Gastrocnemius medialis (tissue), 4 donors: ENCODE results near the gene RNF123. TPM values are rescaled to one million over a fixed set of nuclear protein-coding genes. Genes with fewer than 3 reads are reported as not detected.

Experiments used
- ATAC-seq, 2 donors: fragments of 150-250 bp; one replicate each; pipeline ENCODE4 v1.9.1; 2016
- DNase-seq, 2 donors: peaks; one replicate each; pipeline ENCODE4 v3.0.0-alpha.2; 2019
- H3K27ac ChIP-seq, 4 donors: fragments of 200-600 bp; sonication (generic); 1 replicate in 1 of 4; 2 replicates in 3 of 4; pipeline ENCODE4 v1.5.1; 2016 to 2018; ENCODE audit warnings: mild to moderate bottlenecking in 2 of 4, moderate library complexity in 1 of 4
- H3K27me3 ChIP-seq, 3 donors: fragments of 200-600 bp; sonication (generic) in 2 of 3; 1 replicate in 1 of 3; 2 replicates in 2 of 3; pipeline versions ENCODE4 v1.5.1 to v1.6.0; 2016 to 2019; ENCODE audit warnings: mild to moderate bottlenecking in 1 of 3, moderate library complexity in 1 of 3
- H3K36me3 ChIP-seq, 2 donors: fragments of 200-600 bp; sonication (generic) in 1 of 2; one replicate each; pipeline ENCODE4 v1.5.1; 2017 to 2018
- H3K4me1 ChIP-seq, 2 donors: fragments of 200-600 bp; sonication (generic) in 1 of 2; one replicate each; pipeline ENCODE4 v1.5.1; 2016 to 2017; ENCODE audit warnings: mild to moderate bottlenecking in 2 of 2
- H3K4me3 ChIP-seq, 4 donors: fragments of 200-600 bp; sonication (generic) in 3 of 4; 1 replicate in 1 of 4; 2 replicates in 3 of 4; pipeline ENCODE4 v1.5.1; 2016 to 2019; ENCODE audit warnings: mild to moderate bottlenecking in 2 of 4
- H3K9me3 ChIP-seq, 3 donors: fragments of 200-600 bp; sonication (generic) in 2 of 3; 1 replicate in 1 of 3; 2 replicates in 2 of 3; pipeline ENCODE4 v1.5.1; 2016 to 2019
- POLR2A ChIP-seq, 2 donors: fragments of 450-650 bp; IDR thresholded peaks; one replicate each; pipeline ENCODE4 v1.6.1; 2017; ENCODE audit warnings: antibody characterized with exemption in 2 of 2, mild to moderate bottlenecking in 2 of 2, moderate library complexity in 2 of 2
- in situ Hi-C, 4 donors: fragments of 200-750 bp; cut with MboI; loops; one replicate each; pipeline versions ENCODE4 v1.15.0 to v1.8.0; 2017; ENCODE audit warnings: low sequenced_read_pairs in 4 of 4
- intact Hi-C: fragments of 100-400 bp; cut with DNase I; formaldehyde crosslinking; loops from one replicate; pipeline ENCODE4 v1.15.1; 2023; ENCODE audit warnings: low total_unique reads
- total RNA-seq, 4 donors: library from RNA; depleted of rRNA; stranded (reverse); fragments of >200 nt; gene quantifications; one replicate each; pipeline versions ENCODE4 v1.1.0 to v1.2.3, GENCODE V29; 2016
- TF ChIP-seq, protein P1 (sequence below), 5 experiments: fragments of 450-650 bp in 3 of 5; fragments of 200-600 bp in 2 of 5; sonication (generic) in 2 of 5; IDR thresholded peaks in 4 of 5; conservative IDR thresholded peaks in 1 of 5; 1 replicate in 4 of 5; 2 replicates in 1 of 5; pipeline ENCODE4 v1.5.1; 2016 to 2019; ENCODE audit warnings: antibody characterized with exemption in 5 of 5, mild to moderate bottlenecking in 3 of 5, moderate library complexity in 3 of 5

Gene RNF123
- total RNA-seq, 4 donors from 2014 or later: 82.8 to 132 (median 128) TPM

DNA sequence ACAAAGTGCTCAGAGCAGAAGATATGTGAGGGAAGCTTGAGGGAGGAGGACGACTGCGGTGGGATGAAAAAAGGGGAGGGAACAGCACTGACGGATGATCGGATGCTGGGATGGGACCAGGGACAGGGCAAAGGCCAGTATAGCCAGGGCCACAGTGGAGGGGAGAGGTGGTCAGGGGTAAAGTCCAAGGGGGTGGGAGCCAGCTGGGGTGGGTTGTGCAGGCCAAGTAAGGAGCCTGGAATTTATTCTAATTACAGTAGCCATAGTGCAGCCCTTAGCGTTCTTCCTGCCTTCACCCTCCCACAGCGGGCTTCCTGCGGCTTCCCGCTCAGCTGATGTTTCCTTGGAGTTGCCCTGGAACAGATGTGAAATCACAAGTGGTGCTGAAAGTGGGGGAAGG is 22.8 kb upstream of the RNF123 start:
- no peak for DNase-seq
- intact Hi-C loops: no loop called here
- in situ Hi-C loops: no loop called here
- Histone ChIP-seq H3K4me1 (no peaks in the 10 kb centered on the region), H3K4me3 (no peak overlapping the region), H3K36me3 (no peaks in the 10 kb centered on the region), H3K9me3 (no peaks in the 10 kb centered on the region), H3K27ac (no peak overlapping the region), H3K27me3 (peaks cover 0 to 3% (median 0%) of the 10 kb centered on the region in 3 donors)
- TF ChIP-seq, protein P1, sequence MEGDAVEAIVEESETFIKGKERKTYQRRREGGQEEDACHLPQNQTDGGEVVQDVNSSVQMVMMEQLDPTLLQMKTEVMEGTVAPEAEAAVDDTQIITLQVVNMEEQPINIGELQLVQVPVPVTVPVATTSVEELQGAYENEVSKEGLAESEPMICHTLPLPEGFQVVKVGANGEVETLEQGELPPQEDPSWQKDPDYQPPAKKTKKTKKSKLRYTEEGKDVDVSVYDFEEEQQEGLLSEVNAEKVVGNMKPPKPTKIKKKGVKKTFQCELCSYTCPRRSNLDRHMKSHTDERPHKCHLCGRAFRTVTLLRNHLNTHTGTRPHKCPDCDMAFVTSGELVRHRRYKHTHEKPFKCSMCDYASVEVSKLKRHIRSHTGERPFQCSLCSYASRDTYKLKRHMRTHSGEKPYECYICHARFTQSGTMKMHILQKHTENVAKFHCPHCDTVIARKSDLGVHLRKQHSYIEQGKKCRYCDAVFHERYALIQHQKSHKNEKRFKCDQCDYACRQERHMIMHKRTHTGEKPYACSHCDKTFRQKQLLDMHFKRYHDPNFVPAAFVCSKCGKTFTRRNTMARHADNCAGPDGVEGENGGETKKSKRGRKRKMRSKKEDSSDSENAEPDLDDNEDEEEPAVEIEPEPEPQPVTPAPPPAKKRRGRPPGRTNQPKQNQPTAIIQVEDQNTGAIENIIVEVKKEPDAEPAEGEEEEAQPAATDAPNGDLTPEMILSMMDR (IDR thresholded peaks at IDR 0.05 in 4 of 5, conservative IDR thresholded peaks at IDR 0.05 in 1 of 5): no peak
- TF ChIP-seq POLR2A (IDR thresholded peaks at IDR 0.05): no peak
- no peak for ATAC-seq

DNA sequence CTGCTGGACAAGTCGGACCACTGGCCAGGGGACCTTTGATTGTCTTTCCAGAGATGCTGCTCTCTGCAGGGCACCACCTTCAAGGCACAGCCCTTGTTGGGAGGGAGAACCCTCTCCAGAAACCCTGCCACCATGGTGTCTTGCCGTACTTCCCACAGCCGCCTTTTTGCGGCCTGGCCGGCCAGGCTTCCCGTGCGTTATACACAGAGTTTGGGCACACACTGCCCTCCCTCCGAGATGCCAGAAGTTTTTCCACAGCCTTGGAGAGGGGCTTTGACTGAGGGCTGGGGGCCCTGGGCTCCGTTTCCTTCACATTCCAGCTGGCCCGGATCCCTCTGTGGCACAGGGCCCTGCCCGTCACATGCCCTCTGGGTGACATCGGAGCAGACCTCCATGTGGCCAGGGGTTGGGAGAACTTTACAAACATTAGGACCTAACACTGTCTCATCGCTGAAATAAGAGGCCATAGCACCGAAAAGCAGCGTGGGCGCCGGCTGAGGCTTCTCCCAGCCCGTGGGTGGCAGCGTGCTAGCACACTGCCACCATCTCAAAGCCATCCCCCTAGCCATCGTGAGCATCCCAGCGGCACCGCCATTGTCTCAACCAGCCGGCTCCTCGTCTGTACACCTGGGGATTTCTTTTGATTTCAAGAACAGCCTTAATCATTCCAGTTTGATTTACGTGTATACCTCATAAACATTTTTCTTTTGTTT is 21.5 kb upstream of the RNF123 start:
- H3K27ac ChIP-seq: no peak overlapping the region
- DNase-seq (no peak), ATAC-seq (no peak)
- no peak overlapping the region for H3K4me3 ChIP-seq
- no peaks in the 10 kb centered on the region for H3K9me3 ChIP-seq
- H3K36me3 ChIP-seq: no peaks in the 10 kb centered on the region
- intact Hi-C loops: no loop called here
- no peak for TF ChIP-seq POLR2A (IDR thresholded peaks at IDR 0.05)
- TF ChIP-seq, protein P1 (IDR thresholded peaks at IDR 0.05 in 4 of 5, conservative IDR thresholded peaks at IDR 0.05 in 1 of 5): no peak
- in situ Hi-C loops: no loop called here
- peaks cover 0 to 3% (median 0%) of the 10 kb centered on the region in 3 donors for H3K27me3 ChIP-seq
- H3K4me1 ChIP-seq: no peaks in the 10 kb centered on the region

DNA sequence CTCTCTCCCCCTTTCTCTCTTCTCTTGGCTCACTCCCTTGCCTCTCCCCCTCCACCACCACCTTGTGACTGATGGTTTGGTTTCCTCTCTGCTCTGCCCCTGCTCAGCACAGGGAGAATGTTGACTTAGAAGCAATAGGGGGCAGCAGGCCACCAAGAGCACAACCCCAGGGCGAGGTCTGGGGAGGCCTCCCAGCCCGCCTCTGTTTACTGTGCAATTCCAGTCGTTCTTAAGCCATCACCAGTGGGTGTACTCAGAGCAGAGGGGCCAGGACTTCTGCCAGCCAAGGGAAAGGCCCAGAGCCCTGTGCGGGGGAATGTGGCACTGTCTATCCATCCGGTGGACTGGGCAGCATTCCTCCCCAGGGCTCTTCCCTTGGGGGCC is 21.0 kb upstream of the RNF123 start:
- no peak overlapping the region for H3K27ac ChIP-seq
- H3K9me3 ChIP-seq: no peaks in the 10 kb centered on the region
- peaks cover 0 to 3% (median 0%) of the 10 kb centered on the region in 3 donors for H3K27me3 ChIP-seq
- TF ChIP-seq POLR2A (IDR thresholded peaks at IDR 0.05): no peak
- TF ChIP-seq, protein P1 (IDR thresholded peaks at IDR 0.05 in 4 of 5, conservative IDR thresholded peaks at IDR 0.05 in 1 of 5): no peak
- in situ Hi-C loops: no loop called here
- peaks cover 4% of the 10 kb centered on the region in 2 donors for H3K4me1 ChIP-seq
- no peak overlapping the region for H3K4me3 ChIP-seq
- intact Hi-C loops: no loop called here
- ATAC-seq: no peak
- no peaks in the 10 kb centered on the region for H3K36me3 ChIP-seq
- no peak for DNase-seq

- Histone ChIP-seq H3K36me3 (no peaks in the 10 kb centered on the region), H3K27me3 (peaks cover 0 to 3% (median 0%) of the 10 kb centered on the region in 3 donors), H3K9me3 (no peaks in the 10 kb centered on the region), H3K4me3 (no peak overlapping the region), H3K27ac (no peak overlapping the region), H3K4me1 (peaks cover 5 to 6% of the 10 kb centered on the region in 2 donors)
- intact Hi-C loops: no loop called here
- no peak for DNase-seq
- ATAC-seq: no peak
- no peak for TF ChIP-seq POLR2A (IDR thresholded peaks at IDR 0.05)
- TF ChIP-seq, protein P1 (IDR thresholded peaks at IDR 0.05 in 4 of 5, conservative IDR thresholded peaks at IDR 0.05 in 1 of 5): no peak
- in situ Hi-C loops: no loop called here
Observed at GRCh38 chr3:49668861-49669260, 20.5 kb upstream of the RNF123 start.
